SU-DHL-6 (cell line): Measurements from ENCODE around the gene AQP12B.

Experiments
- H2AFZ ChIP-seq: fragments of 200-600 bp; sonication (generic); 2 replicates; pipeline ENCODE4 v1.6.1; 2014; ENCODE audit warnings: low read depth, mild to moderate bottlenecking, moderate library complexity, mixed read lengths, antibody characterized with exemption, low read length; ENCODE audit not compliant: severe bottlenecking
- H3F3A ChIP-seq: fragments of 200-600 bp; shearing (Covaris generic); 2 replicates; pipeline ENCODE4 v1.6.0; 2016; ENCODE audit warnings: antibody characterized with exemption, mild to moderate bottlenecking; ENCODE audit not compliant: insufficient read depth
- H3K27ac ChIP-seq: fragments of 200-600 bp; sonication (generic); 2 replicates; pipeline ENCODE4 v1.5.1; 2016; ENCODE audit warnings: low read depth, mild to moderate bottlenecking, low read length, moderate library complexity, mixed read lengths
- H3K27me3 ChIP-seq: fragments of 200-600 bp; sonication (generic), shearing (Covaris generic); 2 replicates; pipeline ENCODE4 v1.6.0; 2014; ENCODE audit warnings: mild to moderate bottlenecking, low read length
- H3K36me3 ChIP-seq: fragments of 200-600 bp; sonication (generic); 2 replicates; pipeline ENCODE4 v1.6.1; 2014; ENCODE audit warnings: mild to moderate bottlenecking, low read length, mixed read lengths
- H3K4me2 ChIP-seq: fragments of 300-600, 200-600 bp; shearing (Covaris generic), sonication (generic); 2 replicates; pipeline ENCODE4 v1.6.0; 2014; ENCODE audit warnings: low read length, low read depth, mild to moderate bottlenecking; ENCODE audit not compliant: poor library complexity, severe bottlenecking
- H3K4me3 ChIP-seq: fragments of 200-600 bp; sonication (generic); 2 replicates; pipeline ENCODE4 v1.5.1; 2014; ENCODE audit warnings: antibody characterized with exemption, low read length, mild to moderate bottlenecking, mixed read lengths; ENCODE audit not compliant: insufficient read depth, poor library complexity, severe bottlenecking
- H3K79me2 ChIP-seq: fragments of 200-600 bp; sonication (generic); 2 replicates; pipeline ENCODE4 v1.6.1; 2014; ENCODE audit warnings: mild to moderate bottlenecking, low read length, moderate library complexity; ENCODE audit not compliant: insufficient read depth
- H3K9ac ChIP-seq: fragments of 200-600 bp; sonication (generic); 2 replicates; pipeline ENCODE4 v1.7.0; 2014; ENCODE audit warnings: mild to moderate bottlenecking, low read length
- H3K9me2 ChIP-seq: fragments of 200-600 bp; sonication (generic); replicated peaks from 2 replicates; pipeline ENCODE4 v1.6.1; 2014; ENCODE audit warnings: low read length; ENCODE audit not compliant: insufficient read depth
- H3K9me3 ChIP-seq: fragments of 200-600 bp; sonication (generic); 2 replicates; pipeline ENCODE4 v1.6.1; 2014; ENCODE audit warnings: low read length, mixed read lengths; ENCODE audit not compliant: insufficient read depth
- H4K20me1 ChIP-seq: fragments of 200-600 bp; sonication (generic); 2 replicates; pipeline ENCODE4 v1.6.1; 2014; ENCODE audit warnings: low read depth, mild to moderate bottlenecking, antibody characterized with exemption, low read length, moderate library complexity, mixed read lengths
- EZH2phosphoT487 ChIP-seq: fragments of 200-600 bp; sonication (generic), shearing (Covaris generic); conservative IDR thresholded peaks from 2 replicates; pipeline ENCODE4 v1.6.1; 2018; ENCODE audit warnings: mild to moderate bottlenecking, antibody characterized with exemption, low read length, moderate library complexity, mixed read lengths
- TF ChIP-seq, protein P1 (sequence below): fragments of 200-600 bp; sonication (generic); IDR thresholded peaks from one replicate; pipeline ENCODE4 v1.5.1; 2017; ENCODE audit warnings: antibody characterized with exemption, mild to moderate bottlenecking, low read length, moderate library complexity; ENCODE audit not compliant: insufficient read depth, poor library complexity, severe bottlenecking

The AQP12B gene

DNA sequence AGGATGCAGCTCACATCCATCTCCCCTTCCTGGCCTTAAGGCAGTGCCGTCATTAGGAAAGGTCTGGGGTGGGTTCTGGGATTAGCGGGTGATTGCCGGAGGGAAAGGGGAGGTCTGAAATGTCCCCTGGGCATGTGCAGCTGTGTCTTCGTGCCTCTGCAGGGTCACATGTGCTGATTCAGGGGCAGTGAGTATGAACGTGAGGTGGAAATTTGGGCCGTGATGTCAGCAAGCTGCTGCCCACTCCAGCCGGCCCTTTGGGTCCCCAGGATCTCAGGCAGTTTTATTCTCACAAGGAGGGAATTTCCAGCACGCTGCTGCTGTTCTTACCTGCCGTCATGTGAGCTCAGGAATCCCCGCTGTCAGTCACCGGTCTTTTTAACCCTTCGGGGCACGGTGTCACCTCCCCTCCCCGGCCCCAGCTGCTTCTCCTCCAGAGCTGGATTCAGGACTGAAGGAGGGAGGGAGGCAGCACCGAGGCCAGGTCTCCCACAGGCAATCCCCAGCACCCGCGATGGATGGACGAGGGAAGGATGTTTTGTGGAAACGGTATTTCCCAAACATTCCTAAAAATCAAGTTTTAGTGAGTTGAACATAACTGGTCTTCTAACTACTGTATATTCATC lies 33.9 kb downstream of the AQP12B start:
- no peak overlapping the region for H3K27ac ChIP-seq
- no peaks in the 10 kb centered on the region for H3K9me2 ChIP-seq
- no peaks in the 10 kb centered on the region for H3F3A ChIP-seq
- H3K4me2 ChIP-seq, result no peak overlapping the region
- no peaks in the 10 kb centered on the region for H4K20me1 ChIP-seq
- no peaks in the 10 kb centered on the region for H3K36me3 ChIP-seq
- H3K9me3 ChIP-seq, result no peaks in the 10 kb centered on the region
- no peak for TF ChIP-seq EZH2phosphoT487
- TF ChIP-seq, protein P1, sequence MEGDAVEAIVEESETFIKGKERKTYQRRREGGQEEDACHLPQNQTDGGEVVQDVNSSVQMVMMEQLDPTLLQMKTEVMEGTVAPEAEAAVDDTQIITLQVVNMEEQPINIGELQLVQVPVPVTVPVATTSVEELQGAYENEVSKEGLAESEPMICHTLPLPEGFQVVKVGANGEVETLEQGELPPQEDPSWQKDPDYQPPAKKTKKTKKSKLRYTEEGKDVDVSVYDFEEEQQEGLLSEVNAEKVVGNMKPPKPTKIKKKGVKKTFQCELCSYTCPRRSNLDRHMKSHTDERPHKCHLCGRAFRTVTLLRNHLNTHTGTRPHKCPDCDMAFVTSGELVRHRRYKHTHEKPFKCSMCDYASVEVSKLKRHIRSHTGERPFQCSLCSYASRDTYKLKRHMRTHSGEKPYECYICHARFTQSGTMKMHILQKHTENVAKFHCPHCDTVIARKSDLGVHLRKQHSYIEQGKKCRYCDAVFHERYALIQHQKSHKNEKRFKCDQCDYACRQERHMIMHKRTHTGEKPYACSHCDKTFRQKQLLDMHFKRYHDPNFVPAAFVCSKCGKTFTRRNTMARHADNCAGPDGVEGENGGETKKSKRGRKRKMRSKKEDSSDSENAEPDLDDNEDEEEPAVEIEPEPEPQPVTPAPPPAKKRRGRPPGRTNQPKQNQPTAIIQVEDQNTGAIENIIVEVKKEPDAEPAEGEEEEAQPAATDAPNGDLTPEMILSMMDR, result no peak
- H3K9ac ChIP-seq, result no peak overlapping the region
- no peak overlapping the region for H2AFZ ChIP-seq
- H3K79me2 ChIP-seq, result no peaks in the 10 kb centered on the region
- no peak overlapping the region for H3K4me3 ChIP-seq
- no peaks in the 10 kb centered on the region for H3K27me3 ChIP-seq

- no peaks in the 10 kb centered on the region for H3F3A ChIP-seq
- H3K27me3 ChIP-seq, result no peaks in the 10 kb centered on the region
- no peaks in the 10 kb centered on the region for H4K20me1 ChIP-seq
- H3K4me2 ChIP-seq, result no peak overlapping the region
- no peaks in the 10 kb centered on the region for H3K36me3 ChIP-seq
- H2AFZ ChIP-seq, result no peak overlapping the region
- no peak overlapping the region for H3K9ac ChIP-seq
- no peaks in the 10 kb centered on the region for H3K9me2 ChIP-seq
- no peak overlapping the region for H3K27ac ChIP-seq
- TF ChIP-seq EZH2phosphoT487, result no peak
- TF ChIP-seq, protein P1, result no peak
- H3K79me2 ChIP-seq, result no peaks in the 10 kb centered on the region
- no peak overlapping the region for H3K4me3 ChIP-seq
- H3K9me3 ChIP-seq, result no peaks in the 10 kb centered on the region
Observed at GRCh38 chr2:240648155-240648649, 34.5 kb downstream of the AQP12B start.

GRCh38 chr2:240647503-240648154 lies 35.1 kb downstream of the AQP12B start:
- Histone ChIP-seq H3K4me2 (no peak overlapping the region), H2AFZ (no peak overlapping the region), H3F3A (no peaks in the 10 kb centered on the region), H3K79me2 (no peaks in the 10 kb centered on the region), H3K36me3 (no peaks in the 10 kb centered on the region), H3K9me3 (no peaks in the 10 kb centered on the region), H3K9me2 (no peaks in the 10 kb centered on the region), H3K4me3 (no peak overlapping the region), H4K20me1 (no peaks in the 10 kb centered on the region), H3K9ac (no peak overlapping the region), H3K27me3 (no peaks in the 10 kb centered on the region), H3K27ac (no peak overlapping the region)
- TF ChIP-seq EZH2phosphoT487, result no peak
- TF ChIP-seq, protein P1, result no peak
